A549 treated with RU486 at 1 μM for 4 hours (cell line): ENCODE data around the gene CLRN3. TPM values are rescaled to one million over a fixed set of nuclear protein-coding genes. Genes with fewer than 3 reads are reported as not detected.

ENCODE experiments used
- total RNA-seq: library from RNA; stranded (reverse); fragments of 200-300 nt; extraction: Qiagen RNA extraction; gene quantifications from 5 replicates; pipeline ENCODE4 v1.2.3, GENCODE V29; 2022; ENCODE audit warnings: low read depth

CLRN3 gene, protein sequence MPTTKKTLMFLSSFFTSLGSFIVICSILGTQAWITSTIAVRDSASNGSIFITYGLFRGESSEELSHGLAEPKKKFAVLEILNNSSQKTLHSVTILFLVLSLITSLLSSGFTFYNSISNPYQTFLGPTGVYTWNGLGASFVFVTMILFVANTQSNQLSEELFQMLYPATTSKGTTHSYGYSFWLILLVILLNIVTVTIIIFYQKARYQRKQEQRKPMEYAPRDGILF
- 0.23 TPM in 1 of 5 replicates, not detected in the others for total RNA-seq

DNA sequence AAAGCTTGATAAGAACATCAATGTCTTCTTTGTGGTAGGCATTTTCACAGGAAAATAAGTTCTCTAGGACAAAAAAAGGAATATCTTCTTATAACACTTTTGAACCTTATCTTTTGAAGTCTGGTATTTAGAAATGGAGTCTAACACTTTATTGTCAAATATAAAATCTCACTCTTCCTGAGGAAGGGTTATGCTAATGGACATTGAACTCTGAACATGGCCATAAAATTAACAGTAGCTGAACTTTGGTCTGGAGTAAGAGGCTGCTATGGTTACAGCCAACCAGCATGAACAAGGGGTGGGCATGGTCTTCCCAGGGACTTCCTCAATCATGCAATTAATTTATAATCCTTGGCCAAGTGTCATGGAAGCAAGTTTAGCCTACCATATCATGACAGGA lies at the start of gene CLRN3:
Gene CLRN3 (minus strand): TSS at position 199 of the 400 bp plus-strand sequence. CDS start 157 bp downstream, at position 42.

DNA sequence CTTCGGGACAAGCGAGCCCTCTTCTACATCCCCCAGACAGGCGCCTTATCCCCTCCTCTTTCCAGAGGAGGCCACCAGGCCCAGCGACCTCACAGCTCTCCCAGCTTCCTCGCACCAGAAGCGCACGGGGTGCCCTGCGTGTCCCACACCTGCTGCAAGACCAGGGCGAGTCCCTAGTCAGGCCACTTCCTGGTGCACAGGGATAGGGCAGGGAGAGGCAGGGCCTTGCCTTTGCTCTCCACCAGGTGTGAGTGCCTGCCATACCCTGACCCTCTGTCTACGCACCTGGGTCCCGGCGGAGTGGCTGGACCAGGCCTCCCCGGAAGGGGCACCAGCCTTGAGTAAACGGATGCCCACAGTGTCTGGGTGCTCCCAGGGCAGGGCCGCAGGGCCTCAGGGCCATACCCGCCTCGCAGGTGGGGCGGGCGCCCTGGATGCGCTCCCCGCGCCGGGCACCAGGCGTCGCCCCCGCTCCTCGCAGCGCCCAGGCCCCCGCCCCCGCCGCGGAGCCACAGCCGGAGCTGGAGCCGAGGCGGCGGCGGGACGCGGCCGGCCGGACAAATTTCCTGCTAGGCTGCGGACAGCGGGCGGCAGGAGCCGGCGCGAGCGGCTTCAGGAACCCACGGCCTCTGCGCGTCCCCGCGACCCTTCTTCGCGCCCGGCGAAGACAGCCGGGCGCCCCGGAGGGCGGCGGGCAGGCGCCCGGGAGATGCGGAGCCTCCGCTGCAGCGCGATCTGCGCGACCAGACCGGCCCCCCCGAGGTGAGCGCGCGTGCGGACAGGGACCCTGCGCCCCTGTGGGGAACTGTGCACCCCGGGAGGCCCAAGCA lies 14.0 kb upstream of the CLRN3 start, which contains the start of gene PTPRE:
Gene PTPRE (plus strand): TSS at position 556 of the 830 bp plus-strand sequence. CDS start 133,779 bp downstream, outside the sequence.

Other genes with a start within 250 kb of the CLRN3 start
- gene FOXI2, start 155.8 kb downstream of the CLRN3 start, total RNA-seq = not detected in 5 replicates
- gene PTPRE, start 14.2 kb upstream of the CLRN3 start, total RNA-seq = 2.3 to 4.1 TPM (median 3.4 TPM) in 5 replicates
- 60.7 to 82.4 TPM (median 72.0 TPM) in 5 replicates for gene MKI67, start 233.5 kb upstream of the CLRN3 start, total RNA-seq